GM18517 (cell line): ENCODE measurements around the gene TRIM50.
"Not testable (repeated sequence)": the region's sequence is repeated elsewhere in the genome, so short reads cannot be mapped to it uniquely, and the experiment has no call there.

Source experiments
- ATAC-seq: cut with Tn5 transposase; IDR thresholded peaks from one replicate; pipeline ENCODE4 v1.9.1; 2021; ENCODE audit warnings: mild to moderate bottlenecking, moderate library complexity; ENCODE audit not compliant: unreplicated experiment

Gene TRIM50

GRCh38 chr7:73350306-73351068 lies 22.6 kb upstream of the TRIM50 start:
- no peak for ATAC-seq

DNA sequence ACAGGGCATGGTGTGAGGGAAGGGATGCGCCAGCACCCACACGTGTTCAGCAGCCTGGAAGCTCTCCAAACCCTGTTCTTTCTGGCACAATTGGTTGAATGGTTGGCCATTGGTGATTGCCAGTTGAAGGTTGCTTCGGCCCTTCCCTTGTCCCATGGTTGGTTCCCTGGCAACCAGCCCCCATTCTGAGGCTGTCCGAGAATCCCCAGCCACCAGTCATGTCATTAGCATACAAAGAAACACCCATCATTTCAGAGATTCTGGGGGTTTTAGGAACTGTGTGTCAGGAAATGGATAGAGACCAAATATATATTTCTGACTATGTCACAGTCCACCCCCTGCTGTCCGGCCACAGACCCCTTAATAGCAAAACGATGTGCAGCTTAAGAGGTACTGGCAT lies 21.9 kb upstream of the TRIM50 start:
- ATAC-seq, result no peak

- ATAC-seq, result no peak
Observed at GRCh38 chr7:73345951-73346350, 18.1 kb upstream of the TRIM50 start.

DNA sequence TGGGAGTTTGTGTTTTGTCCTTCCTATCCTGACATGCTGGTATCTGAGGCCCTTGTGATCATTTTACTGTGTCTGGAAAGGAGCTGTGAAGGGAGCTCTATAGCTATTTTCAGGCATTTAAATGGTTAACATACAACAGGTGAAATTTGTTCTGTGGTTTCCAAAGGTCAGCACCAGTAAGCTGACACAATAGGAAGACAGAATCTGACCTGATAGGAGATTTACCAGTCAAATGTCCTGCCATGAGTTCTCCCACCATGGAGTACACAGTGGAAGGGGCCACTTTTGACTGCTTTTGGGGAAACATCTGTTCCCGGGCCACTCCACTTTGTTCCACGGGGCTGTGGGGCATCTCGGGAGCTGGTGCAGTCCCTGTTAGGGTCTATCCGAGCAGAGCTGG lies 17.7 kb upstream of the TRIM50 start:
- ATAC-seq, result no peak

GRCh38 chr7:73343671-73344380 lies 15.9 kb upstream of the TRIM50 start:
- ATAC-seq, result no peak

GRCh38 chr7:73342645-73343044 lies 14.8 kb upstream of the TRIM50 start:
- ATAC-seq, result no peak

GRCh38 chr7:73341877-73342276 lies 14.0 kb upstream of the TRIM50 start:
- no peak for ATAC-seq

DNA sequence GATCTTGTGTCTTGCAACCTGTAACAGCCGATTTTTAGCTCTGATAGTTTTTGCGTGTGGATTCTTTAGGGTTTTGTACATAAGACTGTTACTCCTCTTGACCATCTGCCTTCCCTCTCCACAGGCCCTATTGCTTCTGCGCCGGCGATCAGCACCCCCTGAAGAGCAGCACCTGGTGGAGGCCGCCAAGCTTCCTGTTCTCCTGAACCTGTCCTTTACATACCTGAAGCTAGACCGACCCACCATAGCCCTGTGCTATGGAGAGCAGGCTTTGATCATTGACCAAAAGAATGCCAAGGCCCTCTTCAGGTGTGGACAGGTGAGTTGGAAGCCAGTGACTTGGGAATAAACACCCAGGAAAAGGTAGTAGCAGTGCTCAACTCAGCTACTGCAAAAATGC lies 12.6 kb upstream of the TRIM50 start:
- ATAC-seq, result no peak

GRCh38 chr7:73338321-73338720 lies 10.4 kb upstream of the TRIM50 start:
- ATAC-seq, result no peak

GRCh38 chr7:73332447-73332846 lies 4.6 kb upstream of the TRIM50 start:
- ATAC-seq, result no peak

DNA sequence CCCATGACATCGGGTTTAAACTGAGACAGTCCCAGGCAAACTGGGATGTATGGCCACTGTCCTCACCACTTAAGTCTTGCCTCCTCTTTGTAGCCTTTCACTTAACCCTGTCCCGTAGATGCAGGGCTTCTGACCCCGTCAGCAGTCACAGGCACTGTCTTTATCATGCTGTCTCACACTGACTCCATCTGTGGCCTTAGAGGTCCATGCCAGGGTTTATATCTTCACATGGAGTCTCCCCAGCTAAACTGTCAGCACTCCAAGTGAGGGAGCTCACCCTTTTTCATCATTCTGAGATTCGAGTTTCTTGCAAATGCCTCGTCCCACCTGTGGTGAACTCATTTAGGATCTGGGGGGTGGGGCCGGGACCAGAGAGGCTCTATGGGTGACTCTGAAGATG lies 2.9 kb upstream of the TRIM50 start:
- no peak for ATAC-seq

- no peak for ATAC-seq
Observed at GRCh38 chr7:73329861-73330581, 2.1 kb upstream of the TRIM50 start.

DNA sequence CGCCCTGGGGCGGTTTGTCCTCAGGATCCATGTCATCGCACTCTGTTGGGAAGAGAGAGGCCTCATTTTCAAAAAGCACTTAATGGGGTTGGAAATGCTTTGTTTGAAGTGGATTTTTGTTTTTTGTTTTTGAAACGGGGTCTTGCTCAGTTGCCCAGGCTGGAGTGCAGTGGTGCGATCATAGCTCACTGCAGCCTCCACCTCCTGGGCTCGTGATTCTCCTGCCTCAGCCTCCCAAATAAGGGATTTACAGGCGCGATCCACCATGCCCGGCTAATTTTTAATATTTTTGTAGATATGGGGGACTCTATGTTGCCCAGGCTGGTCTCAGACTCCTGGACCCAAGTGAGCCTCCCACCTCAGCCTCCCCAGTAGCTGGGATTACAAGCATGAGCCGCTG lies 814 bp upstream of the TRIM50 start:
- no peak for ATAC-seq

GRCh38 chr7:73327449-73327848 lies 433 bp downstream of the TRIM50 start:
- ATAC-seq, result not testable (repeated sequence)

- ATAC-seq, result not testable (repeated sequence)
Observed at GRCh38 chr7:73325424-73325823, 2.5 kb downstream of the TRIM50 start.

- ATAC-seq, result not testable (repeated sequence)
Observed at GRCh38 chr7:73324081-73324845, 3.6 kb downstream of the TRIM50 start.

- ATAC-seq, result not testable (repeated sequence)
Observed at GRCh38 chr7:73323434-73324080, 4.3 kb downstream of the TRIM50 start.

- ATAC-seq, result not testable (repeated sequence)
Observed at GRCh38 chr7:73320009-73320408, 7.9 kb downstream of the TRIM50 start.

DNA sequence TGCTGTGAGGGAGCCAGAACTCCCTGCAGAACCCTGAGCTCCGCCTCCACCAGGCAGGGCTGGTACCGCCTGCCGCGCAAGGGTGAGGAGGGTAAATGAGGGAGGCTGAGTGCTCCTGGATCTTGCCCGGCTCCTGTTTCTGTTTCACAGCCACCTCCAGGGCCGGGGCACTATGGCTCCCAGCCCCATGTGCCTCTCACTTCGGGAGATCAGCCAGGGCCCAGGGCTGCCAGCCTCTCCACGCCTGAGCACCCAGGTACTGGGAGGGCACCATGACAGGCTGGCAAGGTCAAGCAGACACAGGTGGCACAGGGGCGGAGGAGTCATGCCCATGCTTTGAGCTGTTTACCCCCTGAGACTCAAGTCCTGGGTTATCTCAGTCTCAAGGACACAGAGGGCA lies 8.3 kb downstream of the TRIM50 start:
- ATAC-seq, result not testable (repeated sequence)

DNA sequence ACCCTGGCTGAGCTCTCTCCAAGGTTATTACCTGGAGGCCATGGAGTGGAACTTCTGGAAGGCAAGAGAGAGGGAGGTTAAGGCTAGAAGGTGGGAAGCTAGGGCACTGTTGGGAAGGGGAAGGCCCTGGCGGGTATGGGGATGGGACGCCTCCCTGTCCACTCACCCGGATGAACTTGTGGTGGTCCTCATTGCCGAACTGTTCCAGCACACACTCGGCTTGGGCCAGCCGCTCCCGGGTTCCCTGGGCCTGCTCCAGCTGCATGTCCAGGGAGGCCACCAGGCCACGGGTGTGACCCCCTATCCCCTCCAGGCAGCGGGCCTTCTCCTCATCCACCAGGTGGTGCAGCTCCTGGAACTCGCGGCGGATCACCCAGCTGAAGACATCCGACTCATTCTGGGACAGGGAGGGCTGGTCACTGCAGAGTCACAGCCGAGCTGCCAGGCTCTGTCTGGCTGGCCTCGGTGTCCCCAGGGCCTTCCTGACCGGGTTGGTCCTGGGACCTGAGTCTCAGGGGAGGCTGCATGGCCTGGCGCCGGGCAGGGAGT lies 9.2 kb downstream of the TRIM50 start:
- not testable (repeated sequence) for ATAC-seq
